Prostate gland (tissue), 2 donors: ENCODE data around the gene POLD2. TPM values are rescaled to one million over a fixed set of nuclear protein-coding genes. Genes with fewer than 3 reads are reported as not detected.

Source experiments
- DNase-seq: peaks from one replicate; pipeline ENCODE4 v3.0.0-alpha.2; 2019; ENCODE audit warnings: low spot score
- H3K27ac ChIP-seq, 2 donors: fragments of 200-600 bp; sonication (generic); 2 replicates each; pipeline ENCODE4 v1.5.1; 2017 to 2019
- H3K27me3 ChIP-seq: fragments of 200-600 bp; sonication (generic); replicated peaks from 2 replicates; pipeline ENCODE4 v1.5.1; 2019; ENCODE audit not compliant: insufficient read depth
- H3K36me3 ChIP-seq, 2 donors: fragments of 200-600 bp; sonication (generic); 1 replicate in 1 of 2; 2 replicates in 1 of 2; pipeline versions ENCODE4 v1.5.1 to v1.8.1; 2017 to 2019
- H3K4me1 ChIP-seq: fragments of 200-600 bp; sonication (generic); replicated peaks from 2 replicates; pipeline ENCODE4 v1.5.1; 2019
- H3K4me3 ChIP-seq, 2 donors: fragments of 200-600 bp; sonication (generic); 2 replicates each; pipeline ENCODE4 v1.5.1; 2017 to 2019
- H3K9me3 ChIP-seq: fragments of 200-600 bp; sonication (generic); 2 replicates; pipeline ENCODE4 v1.5.1; 2017
- POLR2A ChIP-seq: fragments of 450-650 bp; IDR thresholded peaks from one replicate; pipeline ENCODE4 v1.6.1; 2016; ENCODE audit warnings: antibody characterized with exemption, mild to moderate bottlenecking
- POLR2AphosphoS5 ChIP-seq: sonication (generic); formaldehyde crosslinking; IDR thresholded peaks from one replicate; pipeline ENCODE4 v1.6.1; 2017; ENCODE audit warnings: antibody characterized with exemption
- WGBS: methylation state at CpG from one replicate; pipeline ENCODE4 v1.1.5; 2018; 5-methylcytosine and 5-hydroxymethylcytosine counted together
- intact Hi-C: fragments of 100-400 bp; cut with DNase I; formaldehyde crosslinking; loops from one replicate; pipeline ENCODE4 v1.14.2; 2022
- total RNA-seq, 2 donors: library from RNA; depleted of rRNA; stranded (reverse); fragments of >200 nt; gene quantifications; one replicate each; pipeline ENCODE4 v1.1.0, GENCODE V29; 2016
- TF ChIP-seq, protein P1 (sequence below), 4 experiments: fragments of 200-600 bp in 2 of 4; fragments of 450-650 bp in 2 of 4; sonication (generic) in 2 of 4; IDR thresholded peaks; 1 replicate in 3 of 4; 2 replicates in 1 of 4; pipeline ENCODE4 v1.5.1; 2016 to 2019; ENCODE audit warnings: antibody characterized with exemption in 4 of 4, mild to moderate bottlenecking in 2 of 4, moderate library complexity in 2 of 4

Gene POLD2
- total RNA-seq, 2 donors from 2014 or later, result 53.1 to 65.9 TPM

DNA sequence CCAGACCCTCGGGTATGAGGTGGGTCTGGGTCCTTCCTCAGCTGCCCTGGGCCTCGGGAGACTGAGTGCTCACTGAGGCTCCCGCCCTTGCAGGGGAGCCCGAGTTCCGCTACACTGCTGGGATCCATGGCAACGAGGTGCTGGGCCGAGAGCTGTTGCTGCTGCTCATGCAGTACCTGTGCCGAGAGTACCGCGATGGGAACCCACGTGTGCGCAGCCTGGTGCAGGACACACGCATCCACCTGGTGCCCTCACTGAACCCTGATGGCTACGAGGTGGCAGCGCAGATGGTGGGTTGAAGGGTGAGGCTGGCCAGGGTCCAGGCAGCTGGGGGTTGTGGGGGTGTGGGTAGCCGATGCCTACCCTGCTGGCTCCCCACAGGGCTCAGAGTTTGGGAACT, 11.6 kb downstream of the POLD2 start:
- Histone ChIP-seq H3K4me1 (no peaks in the 10 kb centered on the region), H3K27me3 (no peaks in the 10 kb centered on the region), H3K27ac (no peak overlapping the region), H3K4me3 (no peak overlapping the region), H3K9me3 (no peaks in the 10 kb centered on the region), H3K36me3 (no peaks in the 10 kb centered on the region)
- no peak for TF ChIP-seq POLR2AphosphoS5
- no peak for TF ChIP-seq POLR2A
- TF ChIP-seq, protein P1, sequence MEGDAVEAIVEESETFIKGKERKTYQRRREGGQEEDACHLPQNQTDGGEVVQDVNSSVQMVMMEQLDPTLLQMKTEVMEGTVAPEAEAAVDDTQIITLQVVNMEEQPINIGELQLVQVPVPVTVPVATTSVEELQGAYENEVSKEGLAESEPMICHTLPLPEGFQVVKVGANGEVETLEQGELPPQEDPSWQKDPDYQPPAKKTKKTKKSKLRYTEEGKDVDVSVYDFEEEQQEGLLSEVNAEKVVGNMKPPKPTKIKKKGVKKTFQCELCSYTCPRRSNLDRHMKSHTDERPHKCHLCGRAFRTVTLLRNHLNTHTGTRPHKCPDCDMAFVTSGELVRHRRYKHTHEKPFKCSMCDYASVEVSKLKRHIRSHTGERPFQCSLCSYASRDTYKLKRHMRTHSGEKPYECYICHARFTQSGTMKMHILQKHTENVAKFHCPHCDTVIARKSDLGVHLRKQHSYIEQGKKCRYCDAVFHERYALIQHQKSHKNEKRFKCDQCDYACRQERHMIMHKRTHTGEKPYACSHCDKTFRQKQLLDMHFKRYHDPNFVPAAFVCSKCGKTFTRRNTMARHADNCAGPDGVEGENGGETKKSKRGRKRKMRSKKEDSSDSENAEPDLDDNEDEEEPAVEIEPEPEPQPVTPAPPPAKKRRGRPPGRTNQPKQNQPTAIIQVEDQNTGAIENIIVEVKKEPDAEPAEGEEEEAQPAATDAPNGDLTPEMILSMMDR (IDR thresholded peaks at IDR 0.05), result no peak
- no peak for DNase-seq
- WGBS, result 83% methylated on average over 16 of the region's 16 CpGs
- intact Hi-C loops, result no loop called here

GRCh38 chr7:44110719-44111635, 12.4 kb downstream of the POLD2 start:
- Histone ChIP-seq H3K27ac (no peak overlapping the region), H3K36me3 (no peaks in the 10 kb centered on the region), H3K27me3 (no peaks in the 10 kb centered on the region), H3K4me3 (no peak overlapping the region), H3K9me3 (no peaks in the 10 kb centered on the region), H3K4me1 (no peaks in the 10 kb centered on the region)
- intact Hi-C loops, result no loop called here
- no peak for DNase-seq
- TF ChIP-seq POLR2A (no peak), POLR2AphosphoS5 (no peak)
- TF ChIP-seq, protein P1 (IDR thresholded peaks at IDR 0.05), result no peak
- WGBS, result 76% methylated on average over 22 of the region's 27 CpGs

DNA sequence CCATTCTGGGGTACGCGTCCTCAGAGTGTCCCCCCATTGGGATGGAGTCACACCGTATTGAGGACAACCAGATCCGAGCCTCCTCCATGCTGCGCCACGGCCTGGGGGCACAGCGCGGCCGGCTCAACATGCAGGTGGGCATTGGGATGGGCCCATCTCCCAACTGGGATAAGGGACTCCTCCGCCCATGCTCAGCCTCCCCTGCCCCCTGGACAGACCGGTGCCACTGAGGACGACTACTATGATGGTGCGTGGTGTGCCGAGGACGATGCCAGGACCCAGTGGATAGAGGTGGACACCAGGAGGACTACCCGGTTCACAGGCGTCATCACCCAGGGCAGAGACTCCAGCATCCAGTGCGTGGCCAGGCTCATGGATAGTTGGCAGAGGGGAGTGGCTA, 13.4 kb downstream of the POLD2 start:
- H3K27ac ChIP-seq, result no peak overlapping the region
- no peak for TF ChIP-seq POLR2A
- TF ChIP-seq, protein P1 (IDR thresholded peaks at IDR 0.05), result no peak
- no peak for TF ChIP-seq POLR2AphosphoS5
- H3K4me3 ChIP-seq, result no peak overlapping the region
- intact Hi-C loops, result loop anchor here (10.0 kb wide), 1 partner anchor 385 kb away; the partner anchor contains the start of gene NUDCD3
- no peak for DNase-seq
- H3K4me1 ChIP-seq, result no peaks in the 10 kb centered on the region
- H3K27me3 ChIP-seq, result no peaks in the 10 kb centered on the region
- H3K36me3 ChIP-seq, result no peaks in the 10 kb centered on the region
- H3K9me3 ChIP-seq, result no peaks in the 10 kb centered on the region
- 92% methylated on average over 18 of the region's 18 CpGs for WGBS

DNA sequence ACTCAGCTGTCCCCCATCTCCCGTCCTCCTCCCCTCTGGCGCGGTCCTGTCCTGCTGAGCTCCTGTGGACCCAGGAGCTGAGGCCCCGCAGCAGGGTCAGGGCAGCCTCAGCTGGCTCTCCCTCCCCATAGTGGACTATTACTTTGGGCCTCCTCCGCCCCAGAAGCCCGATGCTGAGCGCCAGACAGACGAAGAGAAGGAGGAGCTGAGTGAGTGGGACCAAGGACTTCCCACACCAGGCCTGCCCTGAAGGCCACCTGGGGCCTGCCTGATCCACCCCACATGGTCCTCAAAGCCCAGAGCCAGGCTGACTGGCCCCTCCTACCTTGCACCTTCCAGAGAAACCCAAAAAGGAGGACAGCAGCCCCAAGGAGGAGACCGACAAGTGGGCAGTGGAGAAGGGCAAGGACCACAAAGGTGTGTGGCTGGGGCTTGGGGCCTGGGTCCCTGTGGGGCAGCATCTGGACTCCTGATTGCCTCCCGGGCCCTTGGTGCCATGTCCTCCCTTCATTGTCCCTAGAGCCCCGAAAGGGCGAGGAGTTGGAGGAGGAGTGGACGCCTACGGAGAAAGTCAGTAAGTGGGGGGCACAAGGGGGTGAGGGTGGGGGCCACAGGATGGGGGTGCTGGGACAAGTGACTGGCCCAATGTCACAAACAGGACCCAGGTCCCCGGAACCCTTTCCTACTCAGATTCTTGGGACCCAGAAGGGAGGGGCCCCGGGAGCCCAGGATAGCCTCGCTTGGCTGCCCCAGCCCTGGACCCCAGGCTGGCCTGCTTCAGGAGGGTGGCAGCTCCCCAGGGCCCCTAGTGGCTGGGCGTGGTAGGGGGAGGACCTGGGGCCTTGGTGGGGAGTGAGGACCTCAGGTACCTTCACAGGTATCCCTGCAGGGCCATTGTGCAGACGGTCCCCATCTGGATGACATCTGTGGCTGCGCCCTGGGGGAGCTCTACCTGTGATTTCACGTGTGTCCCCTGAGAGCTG, 14.3 kb downstream of the POLD2 start:
- TF ChIP-seq POLR2AphosphoS5 (no peak), POLR2A (no peak)
- TF ChIP-seq, protein P1 (IDR thresholded peaks at IDR 0.05), result no peak
- WGBS, result 83% methylated on average over 20 of the region's 21 CpGs
- DNase-seq, result no peak
- Histone ChIP-seq H3K9me3 (no peaks in the 10 kb centered on the region), H3K36me3 (no peaks in the 10 kb centered on the region), H3K4me1 (no peaks in the 10 kb centered on the region), H3K27ac (no peak overlapping the region), H3K27me3 (no peaks in the 10 kb centered on the region), H3K4me3 (no peak overlapping the region)
- intact Hi-C loops, result loop anchor here (10.0 kb wide), 1 partner anchor 386 kb away; the partner anchor contains the start of gene NUDCD3
